Measurements from ENCODE around the gene CDH23. TPM values are rescaled to one million over a fixed set of nuclear protein-coding genes. Genes with fewer than 3 reads are reported as not detected.

CDH23 gene
- total RNA-seq, 2 donors from 2014 or later: 0.06 TPM; not detected in 1

DNA sequence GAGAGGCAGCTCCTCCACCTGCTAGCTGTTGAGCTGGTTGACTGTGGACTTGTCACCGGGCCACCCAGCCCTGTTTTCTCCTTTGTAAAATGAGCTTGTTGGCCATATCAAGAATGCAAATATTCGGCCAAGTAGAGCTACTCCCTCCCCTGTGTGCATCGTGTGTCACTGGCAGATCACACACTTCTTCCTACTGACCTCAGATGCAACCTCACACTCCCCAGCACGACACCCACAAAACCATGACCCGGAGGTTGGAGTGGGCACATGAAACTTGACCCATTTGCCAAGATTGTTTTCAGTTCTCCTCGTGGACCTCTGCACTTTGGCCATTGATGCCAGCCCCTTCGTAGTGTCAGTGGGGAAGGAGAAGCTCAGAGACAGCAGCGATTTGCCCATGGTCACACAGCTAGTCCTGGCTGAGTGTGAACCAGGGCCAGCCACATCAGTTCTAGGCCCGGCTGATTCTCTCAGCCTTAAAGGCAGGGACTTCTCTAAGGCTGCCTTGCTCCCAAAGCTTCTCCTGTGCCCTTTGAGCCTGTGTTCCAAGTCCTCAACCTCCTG is 101.1 kb downstream of the CDH23 start:
- Mint-ChIP-seq H3K36me3 (no peaks in the 10 kb centered on the region), H3K4me1 (ENCODE audit: low read depth in 2 of 2) (peaks cover 0 to 3% of the 10 kb centered on the region in 2 donors), H3K4me3 (no peak overlapping the region), H3K9me3 (no peaks in the 10 kb centered on the region), H3K27me3 (peaks cover 2 to 8% of the 10 kb centered on the region in 2 donors), H3K27ac (no peak overlapping the region)
- DNase-seq (ENCODE audit: low spot score): no peak
- ATAC-seq: no peak

- no peak overlapping the region for H3K27ac Mint-ChIP-seq
- ATAC-seq (no peak), DNase-seq (ENCODE audit: low spot score) (no peak)
- H3K27me3 Mint-ChIP-seq: peaks cover 2 to 8% of the 10 kb centered on the region in 2 donors
- peaks cover 0 to 3% of the 10 kb centered on the region in 2 donors for H3K4me1 Mint-ChIP-seq (ENCODE audit: low read depth in 2 of 2)
- no peaks in the 10 kb centered on the region for H3K9me3 Mint-ChIP-seq
- H3K4me3 Mint-ChIP-seq: no peak overlapping the region
- H3K36me3 Mint-ChIP-seq: no peaks in the 10 kb centered on the region
These were observed 104.7 kb downstream of the CDH23 start for GRCh38 chr10:71501402-71501801.

GRCh38 chr10:71502190-71502589 is 105.5 kb downstream of the CDH23 start:
- ATAC-seq (no peak), DNase-seq (ENCODE audit: low spot score) (no peak)
- H3K27ac Mint-ChIP-seq: no peak overlapping the region
- peaks cover 2 to 8% of the 10 kb centered on the region in 2 donors for H3K27me3 Mint-ChIP-seq
- H3K36me3 Mint-ChIP-seq: no peaks in the 10 kb centered on the region
- H3K4me1 Mint-ChIP-seq (ENCODE audit: low read depth in 2 of 2): peaks cover 0 to 3% of the 10 kb centered on the region in 2 donors
- no peaks in the 10 kb centered on the region for H3K9me3 Mint-ChIP-seq
- no peak overlapping the region for H3K4me3 Mint-ChIP-seq

DNA sequence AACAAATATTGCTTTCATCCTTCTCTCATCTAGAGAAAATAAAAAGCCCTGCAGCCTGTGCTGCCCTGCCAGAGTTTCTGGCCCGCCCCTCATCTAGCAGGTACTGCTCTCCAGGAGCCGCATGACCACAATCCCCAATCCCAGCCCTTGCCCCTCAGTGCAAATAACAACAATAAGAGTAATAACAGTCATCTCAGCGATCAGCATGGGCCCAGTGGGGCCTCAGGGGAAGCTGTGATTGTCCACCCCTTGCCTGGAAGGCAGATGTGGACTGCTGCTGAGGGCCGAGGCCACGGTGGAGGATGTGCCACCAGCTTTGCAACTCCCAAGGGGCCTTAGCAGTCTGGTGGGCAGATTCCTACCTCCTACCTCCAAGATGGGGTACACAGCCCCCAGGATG is 106.1 kb downstream of the CDH23 start:
- no peak overlapping the region for H3K27ac Mint-ChIP-seq
- ATAC-seq: no peak
- no peak overlapping the region for H3K4me3 Mint-ChIP-seq
- H3K27me3 Mint-ChIP-seq: peaks cover 2 to 8% of the 10 kb centered on the region in 2 donors
- no peaks in the 10 kb centered on the region for H3K9me3 Mint-ChIP-seq
- H3K4me1 Mint-ChIP-seq (ENCODE audit: low read depth in 2 of 2): peaks cover 0 to 1% of the 10 kb centered on the region in 2 donors
- no peak for DNase-seq (ENCODE audit: low spot score)
- H3K36me3 Mint-ChIP-seq: no peaks in the 10 kb centered on the region

- Mint-ChIP-seq H3K4me3 (no peak overlapping the region), H3K27ac (no peak overlapping the region), H3K27me3 (peaks cover 0 to 2% of the 10 kb centered on the region in 2 donors), H3K36me3 (no peaks in the 10 kb centered on the region), H3K9me3 (no peaks in the 10 kb centered on the region), H3K4me1 (ENCODE audit: low read depth in 2 of 2) (no peaks in the 10 kb centered on the region)
- ATAC-seq: no peak
- DNase-seq (ENCODE audit: low spot score): no peak
These were observed 107.4 kb downstream of the CDH23 start for GRCh38 chr10:71504168-71504567.

DNA sequence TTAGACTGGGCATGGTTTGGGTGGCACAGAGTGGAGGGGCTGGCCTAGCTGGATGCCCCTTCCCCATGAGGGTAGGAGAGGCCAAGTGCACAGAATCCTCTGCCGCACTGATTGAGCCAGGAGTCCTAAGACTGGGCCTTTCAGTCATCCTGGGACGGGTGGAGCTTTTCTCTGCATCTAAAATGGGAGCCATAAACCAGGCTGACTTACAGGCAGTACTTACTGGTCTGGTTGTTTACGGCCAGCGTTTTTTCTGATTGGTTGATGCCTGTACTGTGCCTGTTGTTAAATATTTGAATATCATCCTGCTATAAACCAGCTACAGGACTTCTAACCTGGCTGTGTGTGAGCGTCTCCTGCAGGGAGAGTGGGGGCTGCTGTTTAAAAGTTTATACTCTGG is 107.8 kb downstream of the CDH23 start:
- no peaks in the 10 kb centered on the region for H3K27me3 Mint-ChIP-seq
- DNase-seq (ENCODE audit: low spot score): no peak
- no peak overlapping the region for H3K27ac Mint-ChIP-seq
- no peaks in the 10 kb centered on the region for H3K9me3 Mint-ChIP-seq
- no peaks in the 10 kb centered on the region for H3K4me1 Mint-ChIP-seq (ENCODE audit: low read depth in 2 of 2)
- H3K4me3 Mint-ChIP-seq: no peak overlapping the region
- no peak for ATAC-seq
- H3K36me3 Mint-ChIP-seq: no peaks in the 10 kb centered on the region

DNA sequence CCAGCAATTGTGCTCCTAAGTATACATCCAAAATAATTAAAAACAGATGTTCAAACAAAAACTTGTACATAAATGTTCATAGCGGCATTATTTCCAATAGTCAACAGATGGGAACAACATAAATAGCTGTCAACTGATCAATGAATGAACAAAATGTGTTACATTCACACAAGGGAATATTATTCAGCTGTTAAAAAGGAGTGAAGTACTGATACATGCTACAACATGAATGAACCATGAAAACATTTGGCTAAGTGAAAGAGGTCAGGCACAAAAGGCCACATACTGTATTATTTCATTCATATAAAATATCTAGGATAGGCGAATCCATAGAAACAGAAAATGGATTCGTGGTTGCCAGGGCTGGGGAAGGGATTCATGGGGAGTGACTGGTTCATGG is 109.1 kb downstream of the CDH23 start:
- Mint-ChIP-seq H3K4me3 (no peak overlapping the region), H3K27ac (no peak overlapping the region), H3K9me3 (no peaks in the 10 kb centered on the region), H3K27me3 (no peaks in the 10 kb centered on the region), H3K4me1 (ENCODE audit: low read depth in 2 of 2) (no peaks in the 10 kb centered on the region), H3K36me3 (no peaks in the 10 kb centered on the region)
- ATAC-seq (no peak), DNase-seq (ENCODE audit: low spot score) (no peak)

- DNase-seq (ENCODE audit: low spot score) (no peak), ATAC-seq (no peak)
- Mint-ChIP-seq H3K27me3 (no peaks in the 10 kb centered on the region), H3K4me1 (ENCODE audit: low read depth in 2 of 2) (no peaks in the 10 kb centered on the region), H3K4me3 (no peak overlapping the region), H3K9me3 (no peaks in the 10 kb centered on the region), H3K36me3 (no peaks in the 10 kb centered on the region), H3K27ac (no peak overlapping the region)
These were observed 112.7 kb downstream of the CDH23 start for GRCh38 chr10:71509444-71509843.

DNA sequence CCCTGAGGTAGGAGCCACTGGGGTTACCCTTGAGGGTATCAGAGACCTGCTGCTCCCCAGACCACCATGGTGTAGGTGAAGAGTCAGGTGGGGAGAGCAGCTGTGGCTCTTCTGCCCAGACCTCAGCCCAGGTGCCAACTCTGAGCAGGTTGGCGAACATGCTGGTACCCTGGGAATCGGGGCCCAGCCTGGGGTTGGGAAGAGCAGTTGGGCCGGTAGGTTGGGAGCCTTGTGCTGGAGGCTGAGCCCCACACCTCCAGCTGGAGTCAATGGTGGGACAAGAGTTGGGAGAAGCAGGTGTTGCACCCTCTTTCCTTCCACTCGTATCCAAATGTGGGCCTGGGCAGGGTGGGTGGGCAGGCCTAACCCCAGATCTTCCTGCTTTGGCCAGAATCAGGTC is 114.5 kb downstream of the CDH23 start:
- Mint-ChIP-seq H3K27ac (no peak overlapping the region), H3K27me3 (no peaks in the 10 kb centered on the region), H3K4me1 (ENCODE audit: low read depth in 2 of 2) (no peaks in the 10 kb centered on the region), H3K4me3 (no peak overlapping the region), H3K36me3 (no peaks in the 10 kb centered on the region), H3K9me3 (no peaks in the 10 kb centered on the region)
- ATAC-seq (no peak), DNase-seq (ENCODE audit: low spot score) (no peak)

DNA sequence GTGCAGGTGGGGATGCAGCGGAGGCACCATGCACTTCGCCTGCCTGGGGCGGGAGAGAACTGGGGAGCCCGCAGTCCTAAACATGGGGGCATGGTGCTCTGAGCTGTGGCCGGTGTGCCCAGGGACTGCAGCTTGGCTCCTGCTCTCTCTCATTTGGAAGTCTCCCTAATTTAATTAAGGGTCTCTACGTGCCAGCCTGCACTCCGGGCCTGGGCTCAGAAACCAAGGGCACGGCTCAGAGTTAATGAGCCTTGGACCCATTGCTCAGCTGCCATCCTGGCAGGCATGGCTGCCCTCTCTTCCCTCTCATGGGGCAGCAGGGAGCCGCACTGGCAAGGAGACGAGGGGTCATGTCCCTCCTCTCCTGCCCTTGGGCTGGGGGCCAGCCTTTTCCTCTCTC is 115.6 kb downstream of the CDH23 start:
- Mint-ChIP-seq H3K27ac (no peak overlapping the region), H3K4me1 (ENCODE audit: low read depth in 2 of 2) (no peaks in the 10 kb centered on the region), H3K4me3 (no peak overlapping the region), H3K9me3 (no peaks in the 10 kb centered on the region), H3K36me3 (no peaks in the 10 kb centered on the region), H3K27me3 (no peaks in the 10 kb centered on the region)
- DNase-seq (ENCODE audit: low spot score) (no peak), ATAC-seq (no peak)

- Mint-ChIP-seq H3K36me3 (no peaks in the 10 kb centered on the region), H3K4me3 (no peak overlapping the region), H3K9me3 (no peaks in the 10 kb centered on the region), H3K4me1 (ENCODE audit: low read depth in 2 of 2) (no peaks in the 10 kb centered on the region), H3K27me3 (no peaks in the 10 kb centered on the region), H3K27ac (no peak overlapping the region)
- ATAC-seq (no peak), DNase-seq (ENCODE audit: low spot score) (no peak)
These were observed 116.2 kb downstream of the CDH23 start for GRCh38 chr10:71512761-71513539.

DNA sequence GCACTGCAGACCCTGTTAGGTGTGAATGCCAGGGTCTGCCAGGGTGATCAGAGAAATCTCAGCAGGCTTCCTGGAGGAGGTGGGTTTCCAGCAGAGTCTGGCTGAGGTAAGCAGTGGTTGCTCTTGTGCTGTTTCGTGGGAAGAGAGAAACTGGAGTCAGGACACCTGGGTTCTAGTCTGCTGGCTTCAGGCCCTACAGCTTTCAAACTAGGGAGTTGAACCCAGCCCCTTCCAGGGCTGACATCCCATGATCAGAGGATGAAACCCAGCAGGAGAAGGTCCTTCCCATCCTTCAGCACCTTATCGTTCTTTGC is 116.8 kb downstream of the CDH23 start:
- H3K27me3 Mint-ChIP-seq: no peaks in the 10 kb centered on the region
- H3K36me3 Mint-ChIP-seq: no peaks in the 10 kb centered on the region
- H3K9me3 Mint-ChIP-seq: no peaks in the 10 kb centered on the region
- no peak overlapping the region for H3K27ac Mint-ChIP-seq
- DNase-seq (ENCODE audit: low spot score) (no peak), ATAC-seq (no peak)
- H3K4me1 Mint-ChIP-seq (ENCODE audit: low read depth in 2 of 2): no peaks in the 10 kb centered on the region
- H3K4me3 Mint-ChIP-seq: no peak overlapping the region

- Mint-ChIP-seq H3K27me3 (no peaks in the 10 kb centered on the region), H3K36me3 (no peaks in the 10 kb centered on the region), H3K4me1 (ENCODE audit: low read depth in 2 of 2) (no peaks in the 10 kb centered on the region), H3K9me3 (no peaks in the 10 kb centered on the region), H3K27ac (no peak overlapping the region), H3K4me3 (no peak overlapping the region)
- DNase-seq (ENCODE audit: low spot score) (no peak), ATAC-seq (no peak)
These were observed 117.2 kb downstream of the CDH23 start for GRCh38 chr10:71513936-71514335.

GRCh38 chr10:71515531-71516172 is 118.9 kb downstream of the CDH23 start:
- no peak overlapping the region for H3K4me3 Mint-ChIP-seq
- no peaks in the 10 kb centered on the region for H3K36me3 Mint-ChIP-seq
- no peaks in the 10 kb centered on the region for H3K4me1 Mint-ChIP-seq (ENCODE audit: low read depth in 2 of 2)
- H3K9me3 Mint-ChIP-seq: no peaks in the 10 kb centered on the region
- no peaks in the 10 kb centered on the region for H3K27me3 Mint-ChIP-seq
- no peak for DNase-seq (ENCODE audit: low spot score)
- no peak for ATAC-seq
- no peak overlapping the region for H3K27ac Mint-ChIP-seq

Data from natural killer cell treated with Interleukin-12 subunit alpha and Interleukin-12 subunit beta and Interleukin-15 and Interleukin-18, amount 100 ng/mL, for 72 hours (primary cell).